ENCODE measurements around the gene ZFAND4.
"Not testable (repeated sequence)": the region's sequence is repeated elsewhere in the genome, so short reads cannot be mapped to it uniquely, and the experiment has no call there.

- TF ChIP-seq CTCF (conservative IDR thresholded peaks at IDR 0.05 in 1 of 2, IDR thresholded peaks at IDR 0.05 in 1 of 2; ENCODE audit: low read depth in 1 of 2, low read length in 2 of 2); EZH2 (IDR thresholded peaks at IDR 0.05; ENCODE audit: low read length, missing control alignments): not testable (repeated sequence)
Measured at GRCh38 chr10:45678467-45678866, 5.9 kb upstream of the ZFAND4 start.

Data from fibroblast of lung (primary cell).